A673 (cell line): ENCODE measurements around the gene PALB2.

Source experiments
- CTCF ChIP-seq: fragments of 300-800, 200-600 bp; sonication (generic); conservative IDR thresholded peaks from 2 replicates; pipeline ENCODE4 v1.5.1; 2017; ENCODE audit warnings: low read depth, mild to moderate bottlenecking, antibody characterized with exemption, low read length, moderate library complexity, mixed read lengths
- EZH2 ChIP-seq: fragments of 200-600 bp; sonication (generic); IDR thresholded peaks from 2 replicates; pipeline ENCODE4 v1.6.1; 2017; ENCODE audit warnings: borderline replicate concordance, low read depth, mild to moderate bottlenecking, mixed read lengths, antibody characterized with exemption, low read length; ENCODE audit not compliant: poor library complexity, severe bottlenecking

GRCh38 chr16:23676924-23677480 lies 35.9 kb upstream of the PALB2 start:
- TF ChIP-seq CTCF, result no peak
- no peak for TF ChIP-seq EZH2
